Hepatocyte (in vitro differentiated cells): ENCODE measurements around the gene STK32B. TPM values are rescaled to one million over a fixed set of nuclear protein-coding genes. Genes with fewer than 3 reads are reported as not detected.

Experiments used
- DNase-seq: peaks from one replicate; pipeline ENCODE4 v3.0.0-alpha.2; 2016; ENCODE audit warnings: low spot score
- H2AFZ ChIP-seq: fragments of 200-600 bp; sonication (generic); 2 replicates; pipeline ENCODE4 v1.6.0; 2016; ENCODE audit warnings: antibody characterized with exemption, mild to moderate bottlenecking
- H3K27ac ChIP-seq: fragments of 200-600 bp; sonication (generic); 2 replicates; pipeline ENCODE4 v1.5.1; 2016; ENCODE audit warnings: mild to moderate bottlenecking
- H3K27me3 ChIP-seq: fragments of 200-600 bp; sonication (generic); 2 replicates; pipeline ENCODE4 v1.6.1; 2016
- H3K36me3 ChIP-seq: fragments of 200-600 bp; sonication (generic); replicated peaks from 2 replicates; pipeline ENCODE4 v1.5.1; 2016; ENCODE audit warnings: low read depth; ENCODE audit not compliant: insufficient read depth
- H3K4me1 ChIP-seq: fragments of 200-600 bp; sonication (generic); 2 replicates; pipeline ENCODE4 v1.5.1; 2016; ENCODE audit warnings: mild to moderate bottlenecking, moderate library complexity; ENCODE audit not compliant: insufficient read depth
- H3K4me2 ChIP-seq: fragments of 200-600 bp; sonication (generic); 2 replicates; pipeline ENCODE4 v1.6.0; 2016
- H3K4me3 ChIP-seq: fragments of 200-600 bp; sonication (generic); 2 replicates; pipeline ENCODE4 v1.5.1; 2016; ENCODE audit warnings: mild to moderate bottlenecking
- H3K79me2 ChIP-seq: fragments of 200-600 bp; sonication (generic); 2 replicates; pipeline ENCODE4 v1.6.0; 2017; ENCODE audit warnings: mild to moderate bottlenecking
- H3K9me2 ChIP-seq: fragments of 200-600 bp; sonication (generic); replicated peaks from 2 replicates; pipeline ENCODE4 v1.6.0; 2017; ENCODE audit warnings: mild to moderate bottlenecking; ENCODE audit not compliant: insufficient read depth
- H3K9me3 ChIP-seq: fragments of 200-600 bp; sonication (generic); 2 replicates; pipeline ENCODE4 v1.5.1; 2016; ENCODE audit warnings: low read depth, mild to moderate bottlenecking
- H4K20me1 ChIP-seq: fragments of 200-600 bp; sonication (generic); 2 replicates; pipeline ENCODE4 v1.6.0; 2016; ENCODE audit warnings: mild to moderate bottlenecking; ENCODE audit not compliant: insufficient read depth, poor library complexity, severe bottlenecking
- CTCF ChIP-seq: fragments of 200-600 bp; sonication (generic); IDR thresholded peaks from 2 replicates; pipeline ENCODE4 v1.5.1; 2016; ENCODE audit warnings: antibody characterized with exemption, mild to moderate bottlenecking; ENCODE audit not compliant: poor library complexity
- EZH2 ChIP-seq: fragments of 200-600 bp; sonication (generic); IDR thresholded peaks from 2 replicates; pipeline ENCODE4 v1.6.1; 2016; ENCODE audit warnings: antibody characterized with exemption, mild to moderate bottlenecking, borderline replicate concordance
- EZH2phosphoT487 ChIP-seq: fragments of 200-600 bp; sonication (generic); IDR thresholded peaks from one replicate; pipeline ENCODE4 v1.6.1; 2018; ENCODE audit warnings: antibody characterized with exemption, mild to moderate bottlenecking, low read depth, moderate library complexity; ENCODE audit not compliant: unreplicated experiment, severe bottlenecking
- WGBS: methylation state at CpG from one replicate; pipeline ENCODE4 v1.1.6; 2016; ENCODE audit warnings: low lambda C conversion rate; ENCODE audit errors: missing lambda C conversion rate; 5-methylcytosine and 5-hydroxymethylcytosine counted together
- polyA plus RNA-seq: library from polyadenylated mRNA; unstranded; fragments of >200 nt; fragmentation: Nextera tagmentation; extraction: Ambion mirVana; gene quantifications from 2 replicates; pipeline ENCODE4 v1.2.1, GENCODE V29; 2016
- total RNA-seq: library from RNA; depleted of rRNA; stranded (reverse); fragments of >200 nt; gene quantifications from 2 replicates; pipeline ENCODE4 v1.2.3, GENCODE V29; 2014

The STK32B gene
- total and polyA plus RNA-seq, 2 experiments from 2014 or later, result 0.51 to 1.6 TPM

- Histone ChIP-seq H3K4me2 (no peak overlapping the region), H3K4me3 (no peak overlapping the region), H3K79me2 (no peaks in the 10 kb centered on the region), H4K20me1 (no peaks in the 10 kb centered on the region), H3K4me1 (no peaks in the 10 kb centered on the region), H2AFZ (no peak overlapping the region), H3K9me2 (no peaks in the 10 kb centered on the region), H3K27me3 (no peaks in the 10 kb centered on the region), H3K27ac (no peak overlapping the region), H3K36me3 (no peaks in the 10 kb centered on the region), H3K9me3 (no peaks in the 10 kb centered on the region)
- no peak for TF ChIP-seq EZH2phosphoT487
- no peak for TF ChIP-seq EZH2
- no peak for TF ChIP-seq CTCF
- WGBS, result 52% methylated on average over 4 of the region's 4 CpGs
- no peak for DNase-seq
Observed at GRCh38 chr4:5478169-5478568, 426.9 kb downstream of the STK32B start.

- Histone ChIP-seq H3K27me3 (no peaks in the 10 kb centered on the region), H3K36me3 (no peaks in the 10 kb centered on the region), H3K9me3 (no peaks in the 10 kb centered on the region), H3K9me2 (no peaks in the 10 kb centered on the region), H3K4me1 (no peaks in the 10 kb centered on the region), H3K4me3 (no peak overlapping the region), H2AFZ (no peak overlapping the region), H4K20me1 (no peaks in the 10 kb centered on the region), H3K4me2 (no peak overlapping the region), H3K27ac (no peak overlapping the region), H3K79me2 (no peaks in the 10 kb centered on the region)
- DNase-seq, result no peak
- TF ChIP-seq EZH2phosphoT487 (no peak), EZH2 (no peak), CTCF (no peak)
- WGBS, result 92% methylated on average over 6 of the region's 6 CpGs
Observed at GRCh38 chr4:5478697-5479096, 427.4 kb downstream of the STK32B start.

- H3K9me3 ChIP-seq, result no peaks in the 10 kb centered on the region
- no peak overlapping the region for H2AFZ ChIP-seq
- H3K9me2 ChIP-seq, result no peaks in the 10 kb centered on the region
- no peak for DNase-seq
- 97% methylated on average over 4 of the region's 4 CpGs for WGBS
- H3K79me2 ChIP-seq, result no peaks in the 10 kb centered on the region
- no peak overlapping the region for H3K27ac ChIP-seq
- no peaks in the 10 kb centered on the region for H3K36me3 ChIP-seq
- H3K27me3 ChIP-seq, result no peaks in the 10 kb centered on the region
- no peaks in the 10 kb centered on the region for H4K20me1 ChIP-seq
- TF ChIP-seq CTCF, result no peak
- TF ChIP-seq EZH2, result no peak
- no peak for TF ChIP-seq EZH2phosphoT487
- H3K4me3 ChIP-seq, result no peak overlapping the region
- H3K4me2 ChIP-seq, result no peak overlapping the region
- no peaks in the 10 kb centered on the region for H3K4me1 ChIP-seq
Observed at GRCh38 chr4:5479518-5480060, 428.3 kb downstream of the STK32B start.

- H3K4me1 ChIP-seq, result no peaks in the 10 kb centered on the region
- no peak for DNase-seq
- no peak overlapping the region for H3K4me3 ChIP-seq
- H3K9me2 ChIP-seq, result no peaks in the 10 kb centered on the region
- H3K4me2 ChIP-seq, result no peak overlapping the region
- no peak for TF ChIP-seq CTCF
- TF ChIP-seq EZH2, result no peak
- TF ChIP-seq EZH2phosphoT487, result no peak
- H3K27me3 ChIP-seq, result no peaks in the 10 kb centered on the region
- H3K27ac ChIP-seq, result no peak overlapping the region
- peaks cover 14% of the 10 kb centered on the region for H3K9me3 ChIP-seq
- H3K79me2 ChIP-seq, result no peaks in the 10 kb centered on the region
- H4K20me1 ChIP-seq, result no peaks in the 10 kb centered on the region
- H3K36me3 ChIP-seq, result no peaks in the 10 kb centered on the region
- no peak overlapping the region for H2AFZ ChIP-seq
Observed at GRCh38 chr4:5488413-5488812, 437.1 kb downstream of the STK32B start.
